ENCODE data around the gene CENPX.

CENPX gene

GRCh38 chr17:82031303-82031884 lies 8.7 kb upstream of the CENPX start, which contains the start of gene RAC3:
RAC3 (plus strand) TSS chr17:82031678; CDS start chr17:82031762, 84 bp downstream.
- no peak for TF ChIP-seq TAF1 (IDR thresholded peaks at IDR 0.05; ENCODE audit: low read depth)
- TF ChIP-seq ZBTB7A (IDR thresholded peaks at IDR 0.05; ENCODE audit: low read depth) = peak; percentile 80
- TF ChIP-seq TCF12 (IDR thresholded peaks at IDR 0.05; ENCODE audit: low read depth) = no peak
- TF ChIP-seq, protein P1, sequence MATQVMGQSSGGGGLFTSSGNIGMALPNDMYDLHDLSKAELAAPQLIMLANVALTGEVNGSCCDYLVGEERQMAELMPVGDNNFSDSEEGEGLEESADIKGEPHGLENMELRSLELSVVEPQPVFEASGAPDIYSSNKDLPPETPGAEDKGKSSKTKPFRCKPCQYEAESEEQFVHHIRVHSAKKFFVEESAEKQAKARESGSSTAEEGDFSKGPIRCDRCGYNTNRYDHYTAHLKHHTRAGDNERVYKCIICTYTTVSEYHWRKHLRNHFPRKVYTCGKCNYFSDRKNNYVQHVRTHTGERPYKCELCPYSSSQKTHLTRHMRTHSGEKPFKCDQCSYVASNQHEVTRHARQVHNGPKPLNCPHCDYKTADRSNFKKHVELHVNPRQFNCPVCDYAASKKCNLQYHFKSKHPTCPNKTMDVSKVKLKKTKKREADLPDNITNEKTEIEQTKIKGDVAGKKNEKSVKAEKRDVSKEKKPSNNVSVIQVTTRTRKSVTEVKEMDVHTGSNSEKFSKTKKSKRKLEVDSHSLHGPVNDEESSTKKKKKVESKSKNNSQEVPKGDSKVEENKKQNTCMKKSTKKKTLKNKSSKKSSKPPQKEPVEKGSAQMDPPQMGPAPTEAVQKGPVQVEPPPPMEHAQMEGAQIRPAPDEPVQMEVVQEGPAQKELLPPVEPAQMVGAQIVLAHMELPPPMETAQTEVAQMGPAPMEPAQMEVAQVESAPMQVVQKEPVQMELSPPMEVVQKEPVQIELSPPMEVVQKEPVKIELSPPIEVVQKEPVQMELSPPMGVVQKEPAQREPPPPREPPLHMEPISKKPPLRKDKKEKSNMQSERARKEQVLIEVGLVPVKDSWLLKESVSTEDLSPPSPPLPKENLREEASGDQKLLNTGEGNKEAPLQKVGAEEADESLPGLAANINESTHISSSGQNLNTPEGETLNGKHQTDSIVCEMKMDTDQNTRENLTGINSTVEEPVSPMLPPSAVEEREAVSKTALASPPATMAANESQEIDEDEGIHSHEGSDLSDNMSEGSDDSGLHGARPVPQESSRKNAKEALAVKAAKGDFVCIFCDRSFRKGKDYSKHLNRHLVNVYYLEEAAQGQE (IDR thresholded peaks at IDR 0.05; ENCODE audit: low read depth) = no peak
- TF ChIP-seq RAD21 (IDR thresholded peaks at IDR 0.05; ENCODE audit: low read depth) = no peak
- TF ChIP-seq NFIC (IDR thresholded peaks at IDR 0.05) = no peak
- no peak for TF ChIP-seq EP300 (IDR thresholded peaks at IDR 0.05; ENCODE audit: borderline replicate concordance)

GRCh38 chr17:82030470-82031302 lies 8.0 kb upstream of the CENPX start:
- TF ChIP-seq RAD21 (IDR thresholded peaks at IDR 0.05; ENCODE audit: low read depth) (peak; percentile 77), EGR1 (IDR thresholded peaks at IDR 0.05) (no peak), TAF1 (IDR thresholded peaks at IDR 0.05; ENCODE audit: low read depth) (0 out of 2 replicates have a peak, but pooled peaks have one; percentile 0)
- TF ChIP-seq, protein P2, sequence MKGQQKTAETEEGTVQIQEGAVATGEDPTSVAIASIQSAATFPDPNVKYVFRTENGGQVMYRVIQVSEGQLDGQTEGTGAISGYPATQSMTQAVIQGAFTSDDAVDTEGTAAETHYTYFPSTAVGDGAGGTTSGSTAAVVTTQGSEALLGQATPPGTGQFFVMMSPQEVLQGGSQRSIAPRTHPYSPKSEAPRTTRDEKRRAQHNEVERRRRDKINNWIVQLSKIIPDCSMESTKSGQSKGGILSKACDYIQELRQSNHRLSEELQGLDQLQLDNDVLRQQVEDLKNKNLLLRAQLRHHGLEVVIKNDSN (IDR thresholded peaks at IDR 0.05) = no peak
- TF ChIP-seq, protein P1 (IDR thresholded peaks at IDR 0.05; ENCODE audit: low read depth) = no peak

- TF ChIP-seq, protein P3, sequence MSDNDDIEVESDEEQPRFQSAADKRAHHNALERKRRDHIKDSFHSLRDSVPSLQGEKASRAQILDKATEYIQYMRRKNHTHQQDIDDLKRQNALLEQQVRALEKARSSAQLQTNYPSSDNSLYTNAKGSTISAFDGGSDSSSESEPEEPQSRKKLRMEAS (IDR thresholded peaks at IDR 0.05) = no peak
These were observed 7.4 kb upstream of the CENPX start for GRCh38 chr17:82029990-82030469.

DNA sequence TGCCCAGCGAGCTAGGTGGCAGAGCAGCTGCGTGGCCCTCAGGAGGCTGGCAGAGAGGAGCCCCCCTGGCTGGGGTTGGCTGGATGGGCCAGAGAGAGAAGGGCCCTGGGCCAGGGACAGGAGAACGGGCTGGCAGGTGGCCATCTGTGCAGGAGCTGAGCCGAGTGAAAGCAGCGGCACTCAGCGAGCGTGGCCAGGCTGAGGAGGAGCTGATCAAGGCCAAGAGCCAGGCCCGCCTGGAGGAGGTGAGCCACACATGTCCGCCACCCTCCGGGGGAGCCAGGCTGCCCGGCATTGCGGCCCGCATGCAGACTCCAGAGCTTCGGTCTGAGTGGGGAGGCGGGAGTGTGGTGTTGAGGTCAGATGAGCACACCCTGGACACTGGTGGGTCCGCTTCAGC lies 6.7 kb upstream of the CENPX start:
- TF ChIP-seq FOXM1 (IDR thresholded peaks at IDR 0.05; ENCODE audit: borderline replicate concordance, low read depth) (no peak), EGR1 (IDR thresholded peaks at IDR 0.05) (no peak), RAD21 (IDR thresholded peaks at IDR 0.05; ENCODE audit: low read depth) (no peak), TCF12 (IDR thresholded peaks at IDR 0.05; ENCODE audit: low read depth) (no peak), TAF1 (IDR thresholded peaks at IDR 0.05; ENCODE audit: low read depth) (no peak), EP300 (IDR thresholded peaks at IDR 0.05; ENCODE audit: borderline replicate concordance) (no peak), CREB1 (IDR thresholded peaks at IDR 0.05; ENCODE audit: low read depth) (no peak), CEBPB (IDR thresholded peaks at IDR 0.05) (no peak), TEAD4 (IDR thresholded peaks at IDR 0.05) (no peak), ZBTB7A (IDR thresholded peaks at IDR 0.05; ENCODE audit: low read depth) (no peak), NFIC (IDR thresholded peaks at IDR 0.05) (no peak), YY1 (IDR thresholded peaks at IDR 0.05; ENCODE audit: low read depth) (no peak)
- TF ChIP-seq, protein P2 (IDR thresholded peaks at IDR 0.05) = no peak
- TF ChIP-seq, protein P1 (IDR thresholded peaks at IDR 0.05; ENCODE audit: low read depth) = no peak
- TF ChIP-seq, protein P3 (IDR thresholded peaks at IDR 0.05) = no peak
